ENCODE measurements around the gene CDC42BPG. TPM values are rescaled to one million over a fixed set of nuclear protein-coding genes. Genes with fewer than 3 reads are reported as not detected.

The CDC42BPG gene
- total RNA-seq = 0.14 and 0.22 TPM in 2 replicates

GRCh38 chr11:64844330-64845128, at the start of gene CDC42BPG:
Gene CDC42BPG, minus strand, starts transcription at chr11:64844653. Its CDS starts 84 bp downstream, at chr11:64844569.

DNA sequence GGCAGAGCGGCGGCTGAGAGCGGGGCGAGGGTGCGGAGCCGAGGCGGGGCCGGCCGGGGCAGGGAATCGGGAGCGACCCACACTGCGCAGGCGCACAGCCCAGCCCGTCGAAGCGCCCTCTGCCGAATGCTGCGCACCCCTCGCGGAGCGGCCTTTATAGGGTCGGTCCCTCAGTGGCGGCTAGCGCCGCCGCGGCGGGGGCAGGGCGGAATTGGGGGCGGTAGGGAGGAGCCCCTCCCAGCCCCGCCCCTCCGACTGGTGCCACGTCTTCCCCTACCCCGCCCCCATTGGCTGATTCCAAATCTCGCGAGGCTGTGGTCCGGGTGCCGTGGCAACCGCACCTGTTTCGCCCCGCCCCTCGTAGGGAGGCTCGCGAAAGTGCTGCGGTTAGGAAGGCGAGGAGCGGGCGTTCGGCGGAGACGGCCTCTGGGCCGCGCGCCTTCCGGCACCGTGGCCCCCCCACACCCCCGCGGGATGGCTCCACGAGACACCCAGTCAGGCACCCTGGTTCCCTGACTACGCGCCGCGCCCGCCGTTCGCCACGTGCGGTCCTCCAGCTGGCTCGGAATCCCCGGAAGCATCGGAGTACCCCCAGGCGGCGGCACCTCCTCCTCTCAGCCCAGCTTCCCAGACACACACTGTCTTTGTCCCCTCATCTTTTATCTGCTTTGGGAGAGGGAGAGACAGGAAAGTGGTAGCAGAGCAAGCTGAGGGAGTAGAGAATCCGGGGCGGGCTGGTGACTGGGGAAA, 34.2 kb upstream of the CDC42BPG start, which contains the start of gene EHD1:
Gene EHD1 (minus strand): TSS at position 128 of the 750 bp plus-strand sequence. CDS start 157 bp downstream, outside the sequence.

DNA sequence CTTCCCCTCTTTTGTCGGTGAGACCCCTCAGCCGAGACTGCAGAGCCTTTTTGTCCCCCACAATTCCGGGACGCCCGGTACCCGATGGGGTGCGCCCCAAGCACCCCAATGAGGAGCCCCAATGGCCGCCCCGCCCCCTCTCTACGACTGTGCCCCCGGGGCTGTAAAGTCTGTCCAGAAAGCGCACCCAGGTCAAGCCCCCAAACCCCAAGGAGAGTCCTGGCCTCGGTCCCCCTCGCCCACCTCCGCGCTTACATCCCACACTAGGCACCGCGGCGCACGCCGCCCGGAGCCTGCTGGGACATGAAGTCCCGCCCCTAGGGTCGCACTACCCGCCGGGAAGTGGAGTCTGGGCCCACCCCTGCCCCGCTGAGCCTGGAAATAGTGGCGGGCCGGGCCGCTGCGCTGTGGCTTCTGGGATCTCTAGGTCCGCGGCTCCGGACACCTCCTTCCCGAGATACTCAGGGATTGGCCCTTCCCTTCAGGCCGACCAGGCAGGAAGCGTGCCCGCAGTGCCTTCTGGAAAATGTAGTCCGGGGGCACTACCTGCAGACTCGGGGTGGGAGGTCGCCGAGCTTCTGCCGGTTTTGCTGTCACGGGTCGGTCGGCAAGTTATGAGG, 34.1 kb downstream of the CDC42BPG start, which contains the start of gene MEN1:
Gene MEN1 (minus strand): TSS at position 281 of the 620 bp plus-strand sequence. CDS start 442 bp downstream, outside the sequence.

GRCh38 chr11:64803158-64803845, 41.2 kb downstream of the CDC42BPG start, which contains the start of gene MAP4K2:
Gene MAP4K2, minus strand, starts transcription at chr11:64803214. Its CDS starts 65 bp downstream, at chr11:64803149.

GRCh38 chr11:64778473-64779298, 65.8 kb downstream of the CDC42BPG start, which contains the start of gene SF1:
Gene SF1, minus strand, starts transcription at chr11:64778542. Its CDS starts 150 bp downstream, at chr11:64778392.

Other genes starting within 250 kb of the CDC42BPG start
- 0.44 and 8.4 TPM in 2 replicates for gene NRXN2, start 121.5 kb downstream of the CDC42BPG start, total RNA-seq
- 1.0 and 1.5 TPM in 2 replicates for gene RASGRP2, start 100.5 kb downstream of the CDC42BPG start, total RNA-seq
- 0.29 and 0.88 TPM in 2 replicates for gene PYGM, start 84.7 kb downstream of the CDC42BPG start, total RNA-seq
- gene SF1, start 66.1 kb downstream of the CDC42BPG start, total RNA-seq = 170 and 171 TPM in 2 replicates
- 12.3 and 28.3 TPM in 2 replicates for gene MAP4K2, start 41.4 kb downstream of the CDC42BPG start, total RNA-seq
- 20.4 and 25.5 TPM in 2 replicates for gene MEN1, start 34.1 kb downstream of the CDC42BPG start, total RNA-seq
- 120 and 163 TPM in 2 replicates for gene EHD1, start 34.0 kb upstream of the CDC42BPG start, total RNA-seq
- 23.9 and 28.2 TPM in 2 replicates for gene ATG2A, start 72.6 kb upstream of the CDC42BPG start, total RNA-seq
- 11.6 and 19.0 TPM in 2 replicates for gene PPP2R5B, start 80.0 kb upstream of the CDC42BPG start, total RNA-seq
- not detected in 2 replicates for gene GPHA2, start 91.2 kb upstream of the CDC42BPG start, total RNA-seq
- gene MAJIN, start 127.5 kb upstream of the CDC42BPG start, total RNA-seq = not detected in 2 replicates
- 1.8 and 2.6 TPM in 2 replicates for gene BATF2, start 152.3 kb upstream of the CDC42BPG start, total RNA-seq
- gene ARL2, start 169.5 kb upstream of the CDC42BPG start, total RNA-seq = 61.0 and 80.1 TPM in 2 replicates
- 13.8 and 18.3 TPM in 2 replicates for gene SNX15, start 182.8 kb upstream of the CDC42BPG start, total RNA-seq
- gene SAC3D1, start 196.6 kb upstream of the CDC42BPG start, total RNA-seq = 6.3 and 19.3 TPM in 2 replicates
- 6.8 and 11.0 TPM in 2 replicates for gene NAALADL1, start 213.9 kb upstream of the CDC42BPG start, total RNA-seq
- 1.1 and 32.4 TPM in 2 replicates for gene CDCA5, start 239.4 kb upstream of the CDC42BPG start, total RNA-seq
- gene ZFPL1, start 239.6 kb upstream of the CDC42BPG start, total RNA-seq = 46.5 and 68.5 TPM in 2 replicates

Data from placental pericyte (primary cell).